MCF 10A (cell line): Measurements from ENCODE around the gene STAT4. TPM values are rescaled to one million over a fixed set of nuclear protein-coding genes. Genes with fewer than 3 reads are reported as not detected.

Experiments used
- BruUV-seq: library from RNA; stranded (reverse); fragments of 400-500 nt; replicated peaks from 2 replicates; lab custom pipeline; 2021; lab: Mats Ljungman, UMichigan
- CTCF ChIA-PET: fragments of 300-600 bp; sonication (Branson Sonifier 250); formaldehyde crosslinking; extraction: SDS; loops from one replicate; lab custom pipeline; 2021; ENCODE audit warnings: antibody characterized with exemption, inconsistent platforms; lab: Yijun Ruan, JAX
- POLR2A ChIA-PET: fragments of 300-600, 350-650 bp; sonication (Branson Sonifier 250); formaldehyde crosslinking; extraction: SDS; loops from one replicate; lab custom pipeline; 2020; ENCODE audit warnings: antibody characterized with exemption, inconsistent platforms; lab: Yijun Ruan, JAX
- DNase-seq: peaks from one replicate; pipeline ENCODE4 v3.0.0-alpha.2; 2018; ENCODE audit not compliant: unreplicated experiment
- H3K27ac Mint-ChIP-seq: one replicate; pipeline ENCODE4 v1.8.0; 2022; ENCODE audit warnings: mild to moderate bottlenecking, low read depth, mixed read lengths; ENCODE audit not compliant: unreplicated experiment
- H3K27me3 Mint-ChIP-seq: one replicate; pipeline ENCODE4 v1.8.0; 2022; ENCODE audit warnings: mixed read lengths; ENCODE audit not compliant: insufficient read depth, unreplicated experiment
- H3K36me3 Mint-ChIP-seq: one replicate; pipeline ENCODE4 v1.8.0; 2022; ENCODE audit warnings: mild to moderate bottlenecking, moderate library complexity, mixed read lengths; ENCODE audit not compliant: insufficient read depth, unreplicated experiment
- H3K4me1 Mint-ChIP-seq: one replicate; pipeline ENCODE4 v1.8.0; 2022; ENCODE audit warnings: mixed read lengths; ENCODE audit not compliant: insufficient read depth, unreplicated experiment
- H3K4me3 Mint-ChIP-seq: one replicate; pipeline ENCODE4 v1.8.0; 2022; ENCODE audit warnings: mild to moderate bottlenecking, moderate library complexity, mixed read lengths; ENCODE audit not compliant: unreplicated experiment
- H3K9me3 Mint-ChIP-seq: one replicate; pipeline ENCODE4 v1.8.0; 2022; ENCODE audit warnings: mixed read lengths; ENCODE audit not compliant: unreplicated experiment
- intact Hi-C: fragments of 100-400 bp; cut with micrococcal nuclease; formaldehyde crosslinking; loops from 2 replicates; pipeline ENCODE4 v1.14.1; 2022
- total RNA-seq: library from RNA; stranded (reverse); gene quantifications from 2 replicates; pipeline ENCODE4 v1.2.3, GENCODE V29; 2022
- TF ChIP-seq, protein P1 (sequence below): fragments of 200-600 bp; IDR thresholded peaks from one replicate; pipeline ENCODE4 v1.8.0; 2022; ENCODE audit warnings: antibody characterized with exemption, mild to moderate bottlenecking; ENCODE audit not compliant: unreplicated experiment

STAT4 gene
- total RNA-seq, 1 experiment from 2014 or later = 1.4 TPM

DNA sequence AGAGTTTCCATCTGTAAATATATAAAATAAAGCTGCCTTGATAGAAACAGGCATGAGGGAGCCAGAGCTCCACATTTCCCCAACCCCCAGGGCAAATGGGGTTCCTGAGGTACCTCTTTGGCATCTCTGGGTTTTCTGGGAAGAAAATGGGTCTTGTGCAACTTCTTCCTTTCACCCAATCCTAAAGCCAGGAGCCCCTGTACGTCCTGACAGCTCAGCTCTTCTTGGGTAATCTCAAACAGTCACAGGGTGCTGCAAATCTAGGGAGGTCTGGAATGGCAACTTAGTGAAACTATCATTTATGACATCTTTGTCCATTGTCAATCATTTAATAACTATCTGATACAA is 100.2 kb downstream of the STAT4 start:
- no peaks in the 10 kb centered on the region for H3K27me3 Mint-ChIP-seq
- peak; percentile 80 for DNase-seq
- ChIA-PET CTCF (interaction anchor here (0.7 to 8.3 kb wide), 23 partner anchors 9 to 761 kb away, joined by 3 to 604 read pairs (median 4); partner anchors contain the start of gene STAT4), POLR2A (interaction anchor here (0.6 to 2.1 kb wide), 8 partner anchors 14 to 1986 kb away, joined by 3 to 13 read pairs (median 4); no protein-coding TSS in a partner anchor)
- no peak overlapping the region for H3K27ac Mint-ChIP-seq
- H3K4me1 Mint-ChIP-seq = peaks cover 10% of the 10 kb centered on the region
- TF ChIP-seq, protein P1, sequence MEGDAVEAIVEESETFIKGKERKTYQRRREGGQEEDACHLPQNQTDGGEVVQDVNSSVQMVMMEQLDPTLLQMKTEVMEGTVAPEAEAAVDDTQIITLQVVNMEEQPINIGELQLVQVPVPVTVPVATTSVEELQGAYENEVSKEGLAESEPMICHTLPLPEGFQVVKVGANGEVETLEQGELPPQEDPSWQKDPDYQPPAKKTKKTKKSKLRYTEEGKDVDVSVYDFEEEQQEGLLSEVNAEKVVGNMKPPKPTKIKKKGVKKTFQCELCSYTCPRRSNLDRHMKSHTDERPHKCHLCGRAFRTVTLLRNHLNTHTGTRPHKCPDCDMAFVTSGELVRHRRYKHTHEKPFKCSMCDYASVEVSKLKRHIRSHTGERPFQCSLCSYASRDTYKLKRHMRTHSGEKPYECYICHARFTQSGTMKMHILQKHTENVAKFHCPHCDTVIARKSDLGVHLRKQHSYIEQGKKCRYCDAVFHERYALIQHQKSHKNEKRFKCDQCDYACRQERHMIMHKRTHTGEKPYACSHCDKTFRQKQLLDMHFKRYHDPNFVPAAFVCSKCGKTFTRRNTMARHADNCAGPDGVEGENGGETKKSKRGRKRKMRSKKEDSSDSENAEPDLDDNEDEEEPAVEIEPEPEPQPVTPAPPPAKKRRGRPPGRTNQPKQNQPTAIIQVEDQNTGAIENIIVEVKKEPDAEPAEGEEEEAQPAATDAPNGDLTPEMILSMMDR = no peak
- no peaks in the 10 kb centered on the region for H3K9me3 Mint-ChIP-seq
- intact Hi-C loops = no loop called here
- H3K4me3 Mint-ChIP-seq = no peak overlapping the region
- BruUV-seq = no TSS peak
- H3K36me3 Mint-ChIP-seq = no peaks in the 10 kb centered on the region

DNA sequence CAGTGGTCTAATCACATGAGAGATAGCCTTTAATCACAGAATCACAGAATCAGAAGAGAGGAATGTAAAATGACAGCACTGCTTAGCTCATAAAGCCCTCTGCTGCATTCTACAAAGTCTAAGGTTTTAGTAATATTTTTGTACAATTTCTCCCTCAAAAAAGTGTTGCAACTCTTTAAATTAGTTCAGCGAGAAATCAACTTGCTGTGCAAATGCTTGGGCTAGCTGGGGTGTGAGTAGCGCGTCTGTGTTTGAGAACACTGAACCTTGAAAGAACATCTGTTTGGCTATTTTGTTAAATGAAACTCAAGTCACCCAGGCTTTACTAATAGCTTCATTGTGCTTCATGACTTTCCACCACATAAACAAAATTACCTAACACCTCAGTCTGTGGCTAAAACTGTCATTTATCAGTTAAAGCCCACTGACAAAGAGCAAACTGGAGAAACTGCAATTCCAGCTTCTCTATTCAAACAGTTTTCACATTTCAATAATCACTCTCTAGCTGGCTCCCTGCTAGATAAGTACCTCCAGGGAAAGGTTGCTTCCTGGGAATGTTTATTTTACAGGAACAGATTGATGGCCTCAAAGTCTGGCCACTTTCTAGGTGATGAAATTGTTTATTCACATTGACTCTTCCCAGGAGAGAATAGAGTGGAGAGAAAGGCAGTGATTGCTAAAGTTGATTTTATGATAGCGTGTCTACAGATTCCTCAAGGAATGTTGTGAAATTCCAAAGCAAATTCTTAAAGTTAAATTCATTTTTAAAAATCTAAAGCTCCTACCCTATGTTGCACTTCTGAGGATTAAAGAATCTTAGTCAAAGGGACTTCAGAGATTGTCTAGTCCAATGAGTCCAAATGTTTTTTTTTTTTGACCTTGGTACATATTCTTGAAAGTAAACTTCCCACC is 100.8 kb downstream of the STAT4 start:
- Mint-ChIP-seq H3K9me3 (no peaks in the 10 kb centered on the region), H3K27me3 (no peaks in the 10 kb centered on the region), H3K4me1 (peaks cover 10% of the 10 kb centered on the region), H3K36me3 (no peaks in the 10 kb centered on the region), H3K4me3 (no peak overlapping the region), H3K27ac (no peak overlapping the region)
- peak; percentile 64 for DNase-seq
- ChIA-PET POLR2A (interaction anchor here (0.6 to 2.1 kb wide), 9 partner anchors 12 to 1986 kb away, joined by 3 to 13 read pairs (median 4); no protein-coding TSS in a partner anchor), CTCF (interaction anchor here (0.5 to 8.3 kb wide), 19 partner anchors 10 to 506 kb away, joined by 3 to 604 read pairs (median 4); partner anchors contain the start of gene STAT4)
- intact Hi-C loops = no loop called here
- TF ChIP-seq, protein P1 = no peak
- BruUV-seq = no TSS peak

DNA sequence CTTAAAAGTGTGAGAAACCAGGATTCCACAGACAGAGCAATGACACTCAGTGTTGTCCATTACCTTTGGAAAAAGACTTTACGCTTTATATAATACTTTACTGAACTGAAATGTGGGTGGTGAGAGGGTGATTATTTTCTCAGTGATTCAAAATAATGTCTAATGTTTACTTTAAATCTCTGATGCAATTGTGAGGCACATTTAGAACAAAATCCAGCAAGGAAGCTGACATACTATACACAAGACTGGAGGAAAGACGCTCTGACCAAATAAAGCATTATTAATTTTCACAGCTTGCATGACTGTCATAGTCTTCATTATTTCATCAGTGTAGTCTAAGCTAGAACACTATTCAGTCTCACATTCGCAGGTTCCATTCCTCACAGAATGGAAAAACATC is 102.7 kb downstream of the STAT4 start:
- peaks cover 10% of the 10 kb centered on the region for H3K4me1 Mint-ChIP-seq
- TF ChIP-seq, protein P1 = no peak
- H3K36me3 Mint-ChIP-seq = no peaks in the 10 kb centered on the region
- H3K4me3 Mint-ChIP-seq = no peak overlapping the region
- CTCF ChIA-PET = interaction anchor here (0.5 to 8.3 kb wide), 4 partner anchors 107 to 483 kb away, joined by 3 to 604 read pairs (median 6); partner anchors contain the start of gene STAT4
- H3K27me3 Mint-ChIP-seq = no peaks in the 10 kb centered on the region
- no peak overlapping the region for H3K27ac Mint-ChIP-seq
- no TSS peak for BruUV-seq
- DNase-seq = peak; percentile 49
- POLR2A ChIA-PET = no interaction called here
- no peaks in the 10 kb centered on the region for H3K9me3 Mint-ChIP-seq
- intact Hi-C loops = no loop called here

DNA sequence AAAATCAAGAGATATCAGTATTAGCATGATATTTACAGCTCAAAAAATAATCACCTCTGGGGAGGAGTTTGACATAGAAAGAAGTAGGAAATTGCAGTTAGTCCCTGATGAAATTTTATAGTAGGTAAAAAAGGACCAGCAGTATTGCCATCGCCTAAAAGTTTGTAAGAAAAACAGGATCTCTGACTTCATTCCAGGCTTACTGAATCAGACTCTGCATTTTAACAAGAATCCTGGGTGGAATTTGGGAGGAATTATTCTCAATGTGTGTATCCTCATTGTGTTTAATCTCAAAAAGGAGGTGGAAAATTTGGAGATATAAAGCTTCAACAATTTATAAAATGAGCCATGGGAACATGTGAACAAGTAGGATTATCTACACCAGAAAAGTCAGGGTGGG is 105.7 kb downstream of the STAT4 start:
- H3K27me3 Mint-ChIP-seq = no peaks in the 10 kb centered on the region
- H3K4me3 Mint-ChIP-seq = no peak overlapping the region
- intact Hi-C loops = no loop called here
- no TSS peak for BruUV-seq
- H3K4me1 Mint-ChIP-seq = peaks cover 13% of the 10 kb centered on the region
- no peaks in the 10 kb centered on the region for H3K36me3 Mint-ChIP-seq
- TF ChIP-seq, protein P1 = no peak
- H3K9me3 Mint-ChIP-seq = no peaks in the 10 kb centered on the region
- POLR2A ChIA-PET = interaction anchor here (1.3 kb wide), 1 partner anchor 201 kb away, joined by 3 read pairs; no protein-coding TSS in a partner anchor
- CTCF ChIA-PET = interaction anchor here (2.0 kb wide), 1 partner anchor 110 kb away, joined by 10 read pairs; no protein-coding TSS in a partner anchor
- no peak overlapping the region for H3K27ac Mint-ChIP-seq
- no peak for DNase-seq
